HCT116 (cell line): Measurements from ENCODE around the gene THEM4. TPM values are rescaled to one million over a fixed set of nuclear protein-coding genes. Genes with fewer than 3 reads are reported as not detected.

Source experiments
- ATAC-seq: fragments of 200-7000 bp; cut with Tn5 transposase; 2 replicates; pipeline ENCODE4 v1.9.1; 2020; ENCODE audit warnings: mild to moderate bottlenecking, moderate library complexity
- BruUV-seq: library from RNA; stranded (reverse); fragments of 400-500 nt; replicated peaks from 2 replicates; lab custom pipeline; 2021; lab: Mats Ljungman, UMichigan
- CTCF ChIA-PET: fragments of 300-600 bp; sonication (Branson Sonifier 250); formaldehyde crosslinking; loops from one replicate; lab custom pipeline; 2021; ENCODE audit warnings: antibody characterized with exemption; lab: Charles Lee
- POLR2A ChIA-PET: fragments of 300-600, 350-600 bp; sonication (Branson Sonifier 250); formaldehyde crosslinking; loops from one replicate; lab custom pipeline; 2021; ENCODE audit warnings: antibody characterized with exemption; lab: Charles Lee
- RAD21 ChIA-PET, 2 experiments: fragments of 300-600 bp; sonication (Branson Sonifier 250); formaldehyde crosslinking; loops; one replicate each; lab custom pipeline; 2023; ENCODE audit warnings: low total read pairs in 2 of 2; ENCODE audit not compliant: uncharacterized antibody in 2 of 2, unreplicated experiment in 2 of 2, low non-redundant PET in 1 of 2; lab: Charles Lee
- DNase-seq: peaks from one replicate; pipeline ENCODE4 v3.0.0-alpha.2; 2010; ENCODE audit warnings: low read depth, low spot score
- H2AFZ ChIP-seq: fragments of 200-600 bp; shearing (Covaris generic), sonication (generic); 2 replicates; pipeline ENCODE4 v1.6.1; 2017; ENCODE audit warnings: low read depth, mixed run types, mixed read lengths, antibody characterized with exemption, low read length; ENCODE audit not compliant: poor library complexity, severe bottlenecking
- H3K27ac ChIP-seq: 2 replicates; pipeline ENCODE4 v1.5.1; 2012; ENCODE audit warnings: low read depth, low read length
- H3K27me3 ChIP-seq: fragments of 200-600 bp; sonication (generic); 2 replicates; pipeline ENCODE4 v1.6.1; 2016; ENCODE audit warnings: mixed run types, low read length, mixed read lengths; ENCODE audit not compliant: insufficient read depth
- H3K36me3 ChIP-seq, 2 experiments: fragments of 200-500 bp in 1 of 2; fragments of 200-600 bp in 1 of 2; sonication (Bioruptor generic) in 1 of 2; sonication (generic) in 1 of 2; 2 replicates each; pipeline versions ENCODE4 v1.5.1 to v1.6.1; 2014 to 2016; ENCODE audit warnings: low read length in 2 of 2, inconsistent platforms in 1 of 2, mixed read lengths in 1 of 2, mixed run types in 1 of 2; ENCODE audit not compliant: insufficient read depth in 2 of 2, control insufficient read depth in 1 of 2
- H3K4me1 ChIP-seq, 2 experiments: fragments of 200-600 bp in 1 of 2; sonication (generic) in 1 of 2; 2 replicates each; pipeline versions ENCODE4 v1.5.1 to v1.6.1; 2012 to 2017; ENCODE audit warnings: low read length in 2 of 2, inconsistent platforms in 1 of 2, mild to moderate bottlenecking in 1 of 2, mixed read lengths in 1 of 2, mixed run types in 1 of 2, moderate library complexity in 1 of 2; ENCODE audit not compliant: insufficient read depth in 2 of 2, control insufficient read depth in 1 of 2
- H3K4me2 ChIP-seq: fragments of 200-600 bp; sonication (generic); 2 replicates; pipeline ENCODE4 v1.6.1; 2017; ENCODE audit warnings: mixed run types, low read length, mixed read lengths
- H3K4me3 ChIP-seq, 2 experiments: fragments of 200-600 bp in 1 of 2; sonication (generic) in 1 of 2; replicated peaks in 1 of 2; 2 replicates each; pipeline ENCODE4 v1.5.1; 2011 to 2016; ENCODE audit warnings: low read length in 2 of 2, control low read depth in 1 of 2, low read depth in 1 of 2, mild to moderate bottlenecking in 1 of 2, mixed read lengths in 1 of 2, mixed run types in 1 of 2
- H3K79me2 ChIP-seq: fragments of 200-600 bp; sonication (generic); 2 replicates; pipeline ENCODE4 v1.6.1; 2017; ENCODE audit warnings: mild to moderate bottlenecking, mixed run types, low read length, moderate library complexity, mixed read lengths; ENCODE audit not compliant: insufficient read depth
- H3K9ac ChIP-seq: fragments of 200-600 bp; sonication (generic); 2 replicates; pipeline ENCODE4 v1.6.1; 2016; ENCODE audit warnings: low read length, mixed read lengths
- H3K9me2 ChIP-seq: fragments of 200-600 bp; sonication (generic), shearing (Covaris generic); 2 replicates; pipeline ENCODE4 v1.6.1; 2017; ENCODE audit warnings: mixed run types, mild to moderate bottlenecking, moderate library complexity; ENCODE audit not compliant: insufficient read depth
- H3K9me3 ChIP-seq, 2 experiments: fragments of 200-500 bp in 1 of 2; fragments of 200-600 bp in 1 of 2; sonication (Bioruptor generic) in 1 of 2; sonication (generic) in 1 of 2; 2 replicates each; pipeline ENCODE4 v1.6.1; 2014 to 2017; ENCODE audit warnings: low read length in 2 of 2, mixed read lengths in 2 of 2, inconsistent platforms in 1 of 2, low read depth in 1 of 2, mild to moderate bottlenecking in 1 of 2, mixed run types in 1 of 2, moderate library complexity in 1 of 2; ENCODE audit not compliant: control insufficient read depth in 1 of 2, insufficient read depth in 1 of 2
- H4K20me1 ChIP-seq: fragments of 200-600 bp; sonication (generic), shearing (Covaris generic); 2 replicates; pipeline ENCODE4 v1.6.1; 2017; ENCODE audit warnings: mixed run types, mild to moderate bottlenecking, moderate library complexity; ENCODE audit not compliant: insufficient read depth
- CTCF ChIP-seq, 3 experiments: fragments of 200-600 bp in 1 of 3; sonication (generic) in 1 of 3; IDR thresholded peaks in 2 of 3; conservative IDR thresholded peaks in 1 of 3; 2 replicates each; pipeline ENCODE4 v1.5.1; 2012 to 2017; ENCODE audit warnings: low read depth in 2 of 3, low read length in 2 of 3, antibody characterized with exemption in 1 of 3, borderline replicate concordance in 1 of 3, control low read depth in 1 of 3, mild to moderate bottlenecking in 1 of 3, mixed read lengths in 1 of 3, mixed run types in 1 of 3, moderate library complexity in 1 of 3; ENCODE audit not compliant: insufficient read depth in 1 of 3
- ELF1 ChIP-seq: IDR thresholded peaks from 2 replicates; pipeline ENCODE4 v1.6.1; 2012; ENCODE audit warnings: low read depth, borderline replicate concordance
- RAD21 ChIP-seq: IDR thresholded peaks from 2 replicates; pipeline ENCODE4 v1.6.1; 2012; ENCODE audit warnings: low read depth, mild to moderate bottlenecking
- REST ChIP-seq: IDR thresholded peaks from 2 replicates; pipeline ENCODE4 v1.6.1; 2012; ENCODE audit warnings: low read depth
- TCF7L2 ChIP-seq: IDR thresholded peaks from 2 replicates; pipeline ENCODE4 v1.7.0; 2011; ENCODE audit warnings: borderline replicate concordance, inconsistent platforms; ENCODE audit not compliant: insufficient read depth, insufficient read length; ENCODE audit errors: extremely low read depth
- intact Hi-C: fragments of 100-400 bp; cut with micrococcal nuclease; formaldehyde crosslinking; loops from 2 replicates; pipeline ENCODE4 v1.10.0; 2022
- total RNA-seq: library from RNA; stranded (reverse); gene quantifications from one replicate; pipeline ENCODE4 v1.2.1, GENCODE V29; 2021; ENCODE audit not compliant: unreplicated experiment

Gene THEM4
- total RNA-seq, 1 experiment from 2014 or later, result 17.0 TPM

DNA sequence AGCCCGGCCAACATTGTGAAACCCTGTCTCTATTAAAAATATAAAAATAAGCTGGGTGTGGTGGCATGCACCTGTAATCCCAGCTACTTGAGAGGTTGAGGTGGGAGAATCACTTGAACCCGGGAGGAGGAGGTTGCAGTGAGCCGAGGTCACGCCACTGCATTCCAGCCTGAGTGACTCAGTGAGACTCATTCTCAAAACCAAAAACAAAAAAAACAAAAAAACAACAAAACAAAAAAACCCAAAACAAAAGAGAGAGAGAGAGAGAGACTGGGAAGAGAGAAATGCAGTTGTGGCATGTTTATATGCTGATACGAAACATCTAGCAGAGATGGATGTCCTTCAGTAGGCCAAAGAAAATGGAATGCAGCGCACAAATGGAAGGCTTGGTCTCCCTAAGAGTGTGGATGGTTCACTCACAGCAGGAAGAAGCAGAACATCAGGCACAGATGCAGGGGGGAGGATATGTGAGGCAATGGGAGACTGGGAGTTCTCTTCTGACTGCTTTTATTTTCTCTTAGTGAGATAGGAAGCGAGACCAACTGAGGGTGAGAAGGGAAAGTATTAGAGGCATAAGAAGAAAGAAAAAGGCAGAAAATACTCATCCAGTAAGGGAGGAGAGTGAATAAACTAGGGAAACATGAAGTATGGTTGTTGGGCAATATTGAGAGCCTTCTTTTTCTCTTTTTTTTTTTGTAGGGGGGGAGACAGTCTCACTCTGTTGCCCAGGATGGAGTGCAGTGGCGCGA is 16.0 kb downstream of the THEM4 start:
- no peak for TF ChIP-seq RAD21
- TF ChIP-seq REST, result no peak
- no peak for TF ChIP-seq CTCF (IDR thresholded peaks at IDR 0.05 in 2 of 3, conservative IDR thresholded peaks at IDR 0.05 in 1 of 3; ENCODE audit: borderline replicate concordance in 1 of 3, insufficient read depth in 1 of 3, low read depth in 2 of 3, low read length in 2 of 3)
- no peak for TF ChIP-seq TCF7L2
- TF ChIP-seq ELF1, result no peak

More for the DNA sequence above, 16.0 kb downstream of the THEM4 start:
- peaks cover 5% of the 10 kb centered on the region for H3K79me2 ChIP-seq
- DNase-seq (no peak), ATAC-seq (no peak)
- H3K9me2 ChIP-seq, result no peaks in the 10 kb centered on the region
- H3K36me3 ChIP-seq, result peaks cover 3 to 14% of the 10 kb centered on the region in 2 experiments; a peak in 2 of 4 replicates
- intact Hi-C loops, result no loop called here
- no peak overlapping the region for H3K27ac ChIP-seq
- ChIA-PET POLR2A (no interaction called here), CTCF (no interaction called here), RAD21 (no interaction called here)
- H3K9me3 ChIP-seq, result no peaks in the 10 kb centered on the region
- peaks cover 3 to 6% of the 10 kb centered on the region in 2 experiments; a peak in 3 of 4 replicates for H3K4me1 ChIP-seq
- BruUV-seq, result no TSS peak
- H2AFZ ChIP-seq, result no peak overlapping the region
- no peaks in the 10 kb centered on the region; the same call in 1 of the 2 replicates for H4K20me1 ChIP-seq
- no peak overlapping the region for H3K4me3 ChIP-seq
- H3K4me2 ChIP-seq, result no peak overlapping the region
- no peak overlapping the region for H3K9ac ChIP-seq
- H3K27me3 ChIP-seq, result no peaks in the 10 kb centered on the region
